Lower lobe of right lung (tissue), 2 donors: ENCODE data around the gene SQSTM1. TPM values are rescaled to one million over a fixed set of nuclear protein-coding genes. Genes with fewer than 3 reads are reported as not detected.

ENCODE experiments used
- ATAC-seq, 2 donors: fragments of 200-7000 bp; cut with Tn5 transposase; one replicate each; pipeline ENCODE4 v1.9.1; 2020 to 2022; ENCODE audit warnings: mild to moderate bottlenecking in 2 of 2, moderate library complexity in 2 of 2
- DNase-seq: peaks from one replicate; pipeline ENCODE4 v3.0.0-alpha.2; 2020
- H3K27ac ChIP-seq: fragments of 200-600 bp; one replicate; pipeline ENCODE4 v1.8.0; 2022
- H3K27me3 ChIP-seq: fragments of 200-600 bp; one replicate; pipeline ENCODE4 v1.8.0; 2022; ENCODE audit warnings: low read depth
- H3K36me3 ChIP-seq: fragments of 200-600 bp; one replicate; pipeline ENCODE4 v1.8.0; 2022; ENCODE audit warnings: mild to moderate bottlenecking
- H3K4me1 ChIP-seq: fragments of 200-600 bp; one replicate; pipeline ENCODE4 v1.8.0; 2022
- H3K4me3 ChIP-seq: fragments of 200-600 bp; one replicate; pipeline ENCODE4 v1.8.0; 2022; ENCODE audit warnings: mild to moderate bottlenecking
- H3K9me3 ChIP-seq: fragments of 200-600 bp; one replicate; pipeline ENCODE4 v1.8.0; 2022
- CTCF ChIP-seq: fragments of 200-600 bp; IDR thresholded peaks from one replicate; pipeline ENCODE4 v1.8.0; 2022; ENCODE audit warnings: antibody characterized with exemption, mild to moderate bottlenecking
- intact Hi-C: fragments of 100-400 bp; cut with DNase I; formaldehyde crosslinking; loops from one replicate; pipeline ENCODE4 v1.11.0; 2022
- total RNA-seq: library from RNA; stranded (reverse); fragmentation: NEBNext Ultra II Directional; extraction: Animal tissue kit (Norgen Biotek cat#: 25700); gene quantifications from one replicate; pipeline ENCODE4 v1.2.1, GENCODE V29; 2021
- donor health status: DM: no; HTN: yes; CAD: no; lungs with severe emphysema.

Gene SQSTM1
- total RNA-seq, 1 donor from 2014 or later, result 450 TPM

GRCh38 chr5:179801304-179802206 is 19.1 kb upstream of the SQSTM1 start:
- peak; percentile 42 to 51 for ATAC-seq
- H3K27me3 ChIP-seq, result no peaks in the 10 kb centered on the region
- H3K36me3 ChIP-seq, result peaks cover 46% of the 10 kb centered on the region

GRCh38 chr5:179802207-179802883 is 18.4 kb upstream of the SQSTM1 start:
- no peak for ATAC-seq
- peaks cover 44% of the 10 kb centered on the region for H3K4me1 ChIP-seq
- no peaks in the 10 kb centered on the region for H3K27me3 ChIP-seq
- H3K27ac ChIP-seq, result no peak overlapping the region
- H3K36me3 ChIP-seq, result peaks cover 42% of the 10 kb centered on the region
- no peak for DNase-seq
- TF ChIP-seq CTCF, result no peak
- intact Hi-C loops, result no loop called here
- no peak overlapping the region for H3K4me3 ChIP-seq
- no peaks in the 10 kb centered on the region for H3K9me3 ChIP-seq

More at GRCh38 chr5:179801304-179802206, 19.1 kb upstream of the SQSTM1 start:
- no peak overlapping the region for H3K27ac ChIP-seq
- intact Hi-C loops, result no loop called here
- no peaks in the 10 kb centered on the region for H3K9me3 ChIP-seq
- TF ChIP-seq CTCF, result peak; percentile 74
- H3K4me3 ChIP-seq, result no peak overlapping the region
- peaks cover 50% of the 10 kb centered on the region for H3K4me1 ChIP-seq
- peak; percentile 88 for DNase-seq

DNA sequence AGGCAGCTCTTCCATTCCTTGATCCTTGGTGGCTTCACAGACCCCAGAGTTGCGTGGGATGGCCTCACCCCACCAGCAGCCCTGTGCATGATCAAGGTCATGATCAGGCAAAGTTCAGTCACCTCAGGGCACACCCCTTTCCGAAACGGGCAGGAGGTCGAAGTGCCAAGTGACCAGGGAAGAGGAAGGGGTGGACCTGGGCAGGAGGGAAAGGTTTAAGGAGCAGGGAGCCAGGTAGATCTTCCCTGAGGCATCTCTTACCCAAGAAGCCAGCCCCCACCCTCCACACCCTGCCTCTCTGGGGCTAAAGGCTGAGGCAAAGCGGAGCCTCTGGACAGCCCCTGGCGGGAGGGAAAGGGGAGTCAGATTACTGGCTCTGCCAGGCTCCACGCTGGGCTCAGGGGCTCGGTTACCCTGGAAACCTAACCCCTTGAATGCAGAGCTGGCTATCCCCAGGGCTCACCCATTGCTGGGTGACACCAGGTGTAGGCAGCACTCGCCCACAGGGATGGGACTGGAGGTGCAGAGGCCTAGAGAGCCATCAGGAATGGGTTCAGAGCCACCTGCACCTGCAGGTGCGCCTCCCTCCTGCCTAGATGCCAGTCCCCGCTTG is 17.6 kb upstream of the SQSTM1 start:
- Histone ChIP-seq H3K36me3 (peaks cover 35% of the 10 kb centered on the region), H3K27ac (no peak overlapping the region), H3K4me1 (peaks cover 51% of the 10 kb centered on the region), H3K27me3 (no peaks in the 10 kb centered on the region), H3K9me3 (no peaks in the 10 kb centered on the region), H3K4me3 (no peak overlapping the region)
- no peak for ATAC-seq
- intact Hi-C loops, result no loop called here
- no peak for TF ChIP-seq CTCF
- DNase-seq, result no peak

DNA sequence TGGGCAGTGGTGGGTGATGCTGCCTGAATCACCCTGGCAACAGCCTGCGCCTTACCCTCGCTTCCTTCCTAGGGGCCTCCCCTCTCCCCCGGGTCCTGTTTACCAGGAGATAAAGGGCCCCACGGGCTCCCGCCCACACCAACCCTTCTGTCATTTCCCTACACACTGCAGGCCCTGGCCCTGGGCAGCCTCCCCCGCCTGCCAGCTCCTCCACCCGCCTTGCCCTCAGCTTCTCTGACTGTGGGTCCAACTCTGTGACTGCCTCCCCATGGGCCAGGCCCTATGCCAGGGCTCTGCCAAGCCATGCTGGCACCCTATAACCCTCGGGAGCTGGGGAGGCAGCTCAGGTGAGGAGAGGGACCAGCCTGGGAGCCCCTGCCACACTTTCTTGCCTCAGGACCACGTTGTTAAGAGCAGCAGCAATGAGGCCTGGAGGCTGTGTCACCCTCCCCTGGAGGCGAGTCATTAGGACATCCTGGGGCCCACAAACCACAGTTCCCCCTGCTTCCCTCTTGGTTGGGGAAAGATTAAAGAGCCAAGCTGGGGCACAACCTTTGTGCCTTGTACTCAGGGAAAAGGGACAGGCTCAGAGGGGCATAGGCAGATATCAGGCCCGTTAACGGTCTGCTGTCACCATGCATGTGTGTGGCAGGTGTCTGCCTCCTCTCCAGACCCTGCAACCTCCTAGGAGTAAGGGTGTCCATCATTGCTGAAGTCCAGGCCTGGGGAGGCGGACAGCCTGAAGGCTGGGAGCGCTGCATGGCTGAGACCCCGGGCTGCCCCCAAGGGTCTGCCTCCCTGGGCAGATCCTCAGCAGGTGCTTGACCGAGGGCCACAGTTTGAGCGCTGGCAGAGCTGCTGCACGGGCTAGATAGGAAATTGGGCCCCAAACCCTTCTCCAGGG is 16.8 kb upstream of the SQSTM1 start:
- TF ChIP-seq CTCF, result no peak
- ATAC-seq (no peak), DNase-seq (peak; percentile 59)
- Histone ChIP-seq H3K27ac (peak overlapping the region; percentile 56), H3K4me1 (peaks cover 54% of the 10 kb centered on the region), H3K9me3 (no peaks in the 10 kb centered on the region), H3K27me3 (no peaks in the 10 kb centered on the region), H3K4me3 (no peak overlapping the region), H3K36me3 (peaks cover 27% of the 10 kb centered on the region)
- intact Hi-C loops, result no loop called here

- H3K4me3 ChIP-seq, result no peak overlapping the region
- H3K36me3 ChIP-seq, result peaks cover 20% of the 10 kb centered on the region
- no peaks in the 10 kb centered on the region for H3K27me3 ChIP-seq
- H3K9me3 ChIP-seq, result no peaks in the 10 kb centered on the region
- ATAC-seq, result no peak
- peak overlapping the region; percentile 92 for H3K27ac ChIP-seq
- TF ChIP-seq CTCF, result no peak
- peaks cover 54% of the 10 kb centered on the region for H3K4me1 ChIP-seq
- intact Hi-C loops, result no loop called here
- DNase-seq, result no peak
Observed at GRCh38 chr5:179804555-179804947, 16.2 kb upstream of the SQSTM1 start.
